Measurements from ENCODE around the gene ANTXRL. TPM values are rescaled to one million over a fixed set of nuclear protein-coding genes. Genes with fewer than 3 reads are reported as not detected.

Gene ANTXRL
- total RNA-seq, 4 donors from 2014 or later: not detected

- WGBS, 2 donors: 93 to 95% methylated on average over 4 to 7 of the region's 7 CpGs
- no peaks in the 10 kb centered on the region for H3K9me3 ChIP-seq
- intact Hi-C loops (cut with DNase I): no loop called here
- H3K4me3 ChIP-seq: no peak overlapping the region
- no peak overlapping the region for H3K27ac ChIP-seq
- peaks cover 14 to 37% (median 16%) of the 10 kb centered on the region in 3 donors for H3K4me1 ChIP-seq
- TF ChIP-seq CTCF (IDR thresholded peaks at IDR 0.05) (no peak), POLR2A (IDR thresholded peaks at IDR 0.05) (no peak)
- no peak for DNase-seq
- no peaks in the 10 kb centered on the region for H3K36me3 ChIP-seq
- H3K27me3 ChIP-seq: no peaks in the 10 kb centered on the region
Measured at GRCh38 chr10:46287846-46288477, 1.2 kb downstream of the ANTXRL start.

GRCh38 chr10:46288601-46289206 lies 1.9 kb downstream of the ANTXRL start:
- 89 to 90% methylated on average over 6 of the region's 6 CpGs for WGBS, 2 donors
- intact Hi-C loops (cut with DNase I): no loop called here
- TF ChIP-seq POLR2A (IDR thresholded peaks at IDR 0.05) (no peak), CTCF (IDR thresholded peaks at IDR 0.05) (no peak)
- Histone ChIP-seq H3K27ac (no peak overlapping the region), H3K4me3 (no peak overlapping the region), H3K4me1 (peaks cover 7 to 29% (median 10%) of the 10 kb centered on the region in 3 donors), H3K9me3 (no peaks in the 10 kb centered on the region), H3K27me3 (no peaks in the 10 kb centered on the region), H3K36me3 (no peaks in the 10 kb centered on the region)
- DNase-seq: no peak

- Histone ChIP-seq H3K36me3 (no peaks in the 10 kb centered on the region), H3K9me3 (no peaks in the 10 kb centered on the region), H3K4me1 (peaks cover 1 to 23% (median 4%) of the 10 kb centered on the region in 3 donors), H3K27me3 (no peaks in the 10 kb centered on the region), H3K27ac (no peak overlapping the region), H3K4me3 (no peak overlapping the region)
- no peak for TF ChIP-seq CTCF (IDR thresholded peaks at IDR 0.05)
- TF ChIP-seq POLR2A (IDR thresholded peaks at IDR 0.05): no peak
- WGBS, 2 donors: 80 to 89% methylated on average over 7 of the region's 7 CpGs
- no peak for DNase-seq
- intact Hi-C loops (cut with DNase I): no loop called here
Measured at GRCh38 chr10:46289209-46289810, 2.5 kb downstream of the ANTXRL start.

- TF ChIP-seq POLR2A (IDR thresholded peaks at IDR 0.05) (no peak), CTCF (IDR thresholded peaks at IDR 0.05) (no peak)
- Histone ChIP-seq H3K9me3 (no peaks in the 10 kb centered on the region), H3K4me3 (no peak overlapping the region), H3K27ac (no peak overlapping the region), H3K27me3 (no peaks in the 10 kb centered on the region), H3K4me1 (peaks cover 0 to 16% (median 2%) of the 10 kb centered on the region in 3 donors), H3K36me3 (no peaks in the 10 kb centered on the region)
- WGBS, 2 donors: 94 to 96% methylated on average over 15 of the region's 15 CpGs
- intact Hi-C loops (cut with DNase I): no loop called here
- no peak for DNase-seq
Measured at GRCh38 chr10:46290101-46290886, 3.5 kb downstream of the ANTXRL start.

Measured in esophagus squamous epithelium (tissue), 5 donors.